Muscle of arm (tissue), 14 donors: ENCODE data around the gene IMPDH2. TPM values are rescaled to one million over a fixed set of nuclear protein-coding genes. Genes with fewer than 3 reads are reported as not detected.

ENCODE experiments used
- DNase-seq: peaks from one replicate; pipeline ENCODE4 v3.0.0-alpha.2; 2013
- long read RNA-seq, 11 donors: transcript quantifications; one replicate each; lab custom pipeline, GENCODE V29; 2026
- polyA plus RNA-seq, 12 donors: library from polyadenylated mRNA; unstranded; fragments of 120-200 nt; gene quantifications; one replicate each; pipeline ENCODE4 v1.2.1, GENCODE V29; 2013; ENCODE audit not compliant: insufficient read length in 12 of 12

IMPDH2 gene
- polyA plus RNA-seq, result 100 to 1,000 TPM in 11 of 12 donors, not detected in 1; 195 to 254 (median 226) TPM
- long read RNA-seq, donor 1, transcript IMPDH2-205 (2 exons, 420 nt), result minor isoform, 6 of 117 reads
- long read RNA-seq, donor 1, transcript IMPDH2-201 (14 exons, 1,643 nt), result major isoform, 55 of 117 reads
- long read RNA-seq, donor 1, partial matches to known transcripts, result 53 of 117 reads
- long read RNA-seq, donor 1, other reads (novel, unspliced or antisense), result 0 of 117 reads
- long read RNA-seq, donor 2, transcript IMPDH2-205 (2 exons, 420 nt), result minor isoform, 5 of 90 reads
- long read RNA-seq, donor 2, transcript IMPDH2-201 (14 exons, 1,643 nt), result major isoform, 54 of 90 reads
- long read RNA-seq, donor 2, partial matches to known transcripts, result 23 of 90 reads
- long read RNA-seq, donor 2, other reads (novel, unspliced or antisense), result 8 of 90 reads
- long read RNA-seq, donor 3, transcript IMPDH2-205 (2 exons, 420 nt), result minor isoform, 5 of 41 reads
- long read RNA-seq, donor 3, transcript IMPDH2-201 (14 exons, 1,643 nt), result major isoform, 30 of 41 reads
- long read RNA-seq, donor 3, partial matches to known transcripts, result 5 of 41 reads
- long read RNA-seq, donor 3, other reads (novel, unspliced or antisense), result 0 of 41 reads
- long read RNA-seq, donor 4, transcript IMPDH2-201 (14 exons, 1,643 nt), result major isoform, 18 of 27 reads
- long read RNA-seq, donor 4, partial matches to known transcripts, result 6 of 27 reads
- long read RNA-seq, donor 4, other reads (novel, unspliced or antisense), result 0 of 27 reads
- long read RNA-seq, donor 5, transcript IMPDH2-201 (14 exons, 1,643 nt), result major isoform, 88 of 130 reads
- long read RNA-seq, donor 5, partial matches to known transcripts, result 21 of 130 reads
- long read RNA-seq, donor 5, other reads (novel, unspliced or antisense), result 16 of 130 reads
- long read RNA-seq, donor 6, transcript IMPDH2-205 (2 exons, 420 nt), result minor isoform, 5 of 42 reads
- long read RNA-seq, donor 6, transcript IMPDH2-201 (14 exons, 1,643 nt), result major isoform, 28 of 42 reads
- long read RNA-seq, donor 6, partial matches to known transcripts, result 7 of 42 reads
- long read RNA-seq, donor 6, other reads (novel, unspliced or antisense), result 0 of 42 reads
- long read RNA-seq, donor 7, transcript IMPDH2-201 (14 exons, 1,643 nt), result major isoform, 36 of 50 reads
- long read RNA-seq, donor 7, partial matches to known transcripts, result 12 of 50 reads
- long read RNA-seq, donor 7, other reads (novel, unspliced or antisense), result 0 of 50 reads
- long read RNA-seq, donor 8, transcript IMPDH2-201 (14 exons, 1,643 nt), result major isoform, 63 of 106 reads
- long read RNA-seq, donor 8, partial matches to known transcripts, result 19 of 106 reads
- long read RNA-seq, donor 8, other reads (novel, unspliced or antisense), result 21 of 106 reads
- long read RNA-seq, donor 9, transcript IMPDH2-201 (14 exons, 1,643 nt), result major isoform, 42 of 54 reads
- long read RNA-seq, donor 9, transcript IMPDH2-205 (2 exons, 420 nt), result minor isoform, 5 of 54 reads
- long read RNA-seq, donor 9, partial matches to known transcripts, result 5 of 54 reads
- long read RNA-seq, donor 9, other reads (novel, unspliced or antisense), result 0 of 54 reads
- long read RNA-seq, donor 10, transcript IMPDH2-201 (14 exons, 1,643 nt), result major isoform, 65 of 97 reads
- long read RNA-seq, donor 10, partial matches to known transcripts, result 13 of 97 reads
- long read RNA-seq, donor 10, other reads (novel, unspliced or antisense), result 13 of 97 reads
- long read RNA-seq, donor 11, transcript IMPDH2-201 (14 exons, 1,643 nt), result major isoform, 58 of 96 reads
- long read RNA-seq, donor 11, partial matches to known transcripts, result 33 of 96 reads
- long read RNA-seq, donor 11, other reads (novel, unspliced or antisense), result 0 of 96 reads

- DNase-seq, result peak; percentile 95
Measured at GRCh38 chr3:49028673-49029562, at the start of gene IMPDH2. Gene IMPDH2 (minus strand): TSS chr3:49029398. CDS start chr3:49029350, 48 bp downstream.

- no peak for DNase-seq
Measured at GRCh38 chr3:49076646-49077045, 47.4 kb upstream of the IMPDH2 start.

- DNase-seq, result no peak
Measured at GRCh38 chr3:49076116-49076515, 46.9 kb upstream of the IMPDH2 start.

GRCh38 chr3:49058011-49058410 is 28.8 kb upstream of the IMPDH2 start:
- DNase-seq, result no peak

GRCh38 chr3:49057268-49057667 is 28.1 kb upstream of the IMPDH2 start:
- DNase-seq, result no peak

- DNase-seq, result no peak
Measured at GRCh38 chr3:49054344-49054862, 25.2 kb upstream of the IMPDH2 start.

GRCh38 chr3:49053543-49053942 is 24.3 kb upstream of the IMPDH2 start:
- DNase-seq, result no peak

GRCh38 chr3:49035281-49035680 is 6.1 kb upstream of the IMPDH2 start:
- DNase-seq, result no peak

- no peak for DNase-seq
Measured at GRCh38 chr3:49034650-49035049, 5.5 kb upstream of the IMPDH2 start.

- no peak for DNase-seq
Measured at GRCh38 chr3:49032646-49033304, 3.6 kb upstream of the IMPDH2 start.

GRCh38 chr3:49030321-49030720 is 1.1 kb upstream of the IMPDH2 start:
- no peak for DNase-seq

GRCh38 chr3:49029563-49029884 is 326 bp upstream of the IMPDH2 start:
- DNase-seq, result no peak

GRCh38 chr3:49028298-49028672 is 913 bp downstream of the IMPDH2 start:
- DNase-seq, result no peak

- DNase-seq, result no peak
Measured at GRCh38 chr3:49027634-49028033, 1.6 kb downstream of the IMPDH2 start.

GRCh38 chr3:49026536-49026935 is 2.7 kb downstream of the IMPDH2 start:
- DNase-seq, result no peak

- no peak for DNase-seq
Measured at GRCh38 chr3:49025793-49026520, 3.2 kb downstream of the IMPDH2 start.

- no peak for DNase-seq
Measured at GRCh38 chr3:49025005-49025792, 4.0 kb downstream of the IMPDH2 start.
